Stimulated activated CD4-positive, alpha-beta T cell treated with anti-CD3 and anti-CD28 coated beads, Interleukin-1b, Interleukin-23, amount 100 ng/mL, for 48 hours (primary cell): ENCODE results near the gene USP17L21.
"Not testable (repeated sequence)": the region's sequence is repeated elsewhere in the genome, so short reads cannot be mapped to it uniquely, and the experiment has no call there.

Experiments used
- DNase-seq: peaks from one replicate; pipeline ENCODE4 v3.0.0-alpha.2; 2020

The USP17L21 gene, protein sequence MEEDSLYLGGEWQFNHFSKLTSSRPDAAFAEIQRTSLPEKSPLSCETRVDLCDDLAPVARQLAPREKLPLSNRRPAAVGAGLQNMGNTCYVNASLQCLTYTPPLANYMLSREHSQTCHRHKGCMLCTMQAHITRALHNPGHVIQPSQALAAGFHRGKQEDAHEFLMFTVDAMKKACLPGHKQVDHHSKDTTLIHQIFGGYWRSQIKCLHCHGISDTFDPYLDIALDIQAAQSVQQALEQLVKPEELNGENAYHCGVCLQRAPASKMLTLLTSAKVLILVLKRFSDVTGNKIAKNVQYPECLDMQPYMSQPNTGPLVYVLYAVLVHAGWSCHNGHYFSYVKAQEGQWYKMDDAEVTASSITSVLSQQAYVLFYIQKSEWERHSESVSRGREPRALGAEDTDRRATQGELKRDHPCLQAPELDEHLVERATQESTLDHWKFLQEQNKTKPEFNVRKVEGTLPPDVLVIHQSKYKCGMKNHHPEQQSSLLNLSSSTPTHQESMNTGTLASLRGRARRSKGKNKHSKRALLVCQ

DNA sequence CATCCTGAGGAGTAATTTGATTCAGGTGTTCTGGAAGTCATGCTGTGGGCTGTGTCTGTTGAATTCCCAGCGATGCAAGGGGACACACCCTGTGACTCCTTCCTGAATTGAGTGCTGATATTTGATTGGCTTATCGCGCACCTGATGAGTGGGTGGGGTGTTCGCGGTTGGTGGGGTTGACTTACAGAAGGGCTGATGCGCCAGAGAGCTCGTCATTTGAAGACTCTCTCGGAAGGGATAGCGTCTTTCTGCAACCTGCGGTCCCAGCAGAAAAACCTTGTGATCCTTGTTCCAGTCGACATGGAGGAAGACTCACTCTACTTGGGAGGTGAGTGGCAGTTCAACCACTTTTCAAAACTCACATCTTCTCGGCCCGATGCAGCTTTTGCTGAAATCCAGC is at the start of gene USP17L21:
TSS of gene USP17L21 (plus strand) at position 301 of the 400 bp plus-strand sequence. CDS start at position 301, 0 bp downstream.
- DNase-seq = not testable (repeated sequence)

DNA sequence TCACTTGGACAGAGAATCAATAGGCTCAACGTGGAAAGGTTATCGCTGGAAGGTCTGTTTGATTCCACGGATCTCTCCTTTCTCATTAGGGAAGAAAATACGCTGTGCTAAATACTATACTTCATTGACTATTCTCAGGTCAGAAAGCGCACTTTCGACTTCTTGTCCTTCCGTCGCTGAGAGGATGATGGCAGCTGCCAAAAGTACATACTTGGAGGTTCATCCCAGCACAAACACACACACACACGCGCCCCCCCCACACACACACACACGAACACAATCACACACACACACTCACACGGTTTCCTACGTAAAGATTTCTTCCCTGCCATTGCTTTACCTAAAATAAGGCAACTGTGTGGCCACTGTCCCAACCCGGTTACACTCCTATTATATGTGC is 48.0 kb upstream of the USP17L21 start:
- DNase-seq = not testable (repeated sequence)

DNA sequence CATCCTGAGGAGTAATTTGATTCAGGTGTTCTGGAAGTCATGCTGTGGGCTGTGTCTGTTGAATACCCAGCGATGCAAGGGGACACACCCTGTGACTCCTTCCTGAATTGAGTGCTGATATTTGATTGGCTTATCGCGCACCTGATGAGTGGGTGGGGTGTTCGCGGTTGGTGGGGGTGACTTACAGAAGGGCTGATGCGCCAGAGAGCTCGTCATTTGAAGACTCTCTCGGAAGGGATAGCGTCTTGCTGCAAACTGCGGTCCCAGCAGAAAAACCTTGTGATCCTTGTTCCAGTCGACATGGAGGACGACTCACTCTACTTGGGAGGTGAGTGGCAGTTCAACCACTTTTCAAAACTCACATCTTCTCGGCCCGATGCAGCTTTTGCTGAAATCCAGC is 47.6 kb upstream of the USP17L21 start, which contains the start of gene USP17L11:
TSS of gene USP17L11 (plus strand) at position 301 of the 400 bp plus-strand sequence. CDS start at position 301, 0 bp downstream.
- DNase-seq = not testable (repeated sequence)

DNA sequence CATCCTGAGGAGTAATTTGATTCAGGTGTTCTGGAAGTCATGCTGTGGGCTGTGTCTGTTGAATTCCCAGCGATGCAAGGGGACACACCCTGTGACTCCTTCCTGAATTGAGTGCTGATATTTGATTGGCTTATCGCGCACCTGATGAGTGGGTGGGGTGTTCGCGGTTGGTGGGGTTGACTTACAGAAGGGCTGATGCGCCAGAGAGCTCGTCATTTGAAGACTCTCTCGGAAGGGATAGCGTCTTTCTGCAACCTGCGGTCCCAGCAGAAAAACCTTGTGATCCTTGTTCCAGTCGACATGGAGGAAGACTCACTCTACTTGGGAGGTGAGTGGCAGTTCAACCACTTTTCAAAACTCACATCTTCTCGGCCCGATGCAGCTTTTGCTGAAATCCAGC is 42.8 kb upstream of the USP17L21 start, which contains the start of gene USP17L12:
TSS of gene USP17L12 (plus strand) at position 301 of the 400 bp plus-strand sequence. CDS start at position 301, 0 bp downstream.
- not testable (repeated sequence) for DNase-seq

DNA sequence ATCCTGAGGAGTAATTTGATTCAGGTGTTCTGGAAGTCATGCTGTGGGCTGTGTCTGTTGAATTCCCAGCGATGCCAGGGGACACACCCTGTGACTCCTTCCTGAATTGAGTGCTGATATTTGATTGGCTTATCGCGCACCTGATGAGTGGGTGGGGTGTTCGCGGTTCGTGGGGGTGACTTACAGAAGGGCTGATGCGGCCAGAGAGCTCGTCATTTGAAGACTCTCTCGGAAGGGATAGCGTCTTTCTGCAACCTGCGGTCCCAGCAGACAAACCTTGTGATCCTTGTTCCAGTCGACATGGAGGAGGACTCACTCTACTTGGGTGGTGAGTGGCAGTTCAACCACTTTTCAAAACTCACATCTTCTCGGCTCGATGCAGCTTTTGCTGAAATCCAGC is 38.1 kb upstream of the USP17L21 start, which contains the start of gene USP17L13:
TSS of gene USP17L13 (plus strand) at position 301 of the 400 bp plus-strand sequence. CDS start at position 301, 0 bp downstream.
- not testable (repeated sequence) for DNase-seq

DNA sequence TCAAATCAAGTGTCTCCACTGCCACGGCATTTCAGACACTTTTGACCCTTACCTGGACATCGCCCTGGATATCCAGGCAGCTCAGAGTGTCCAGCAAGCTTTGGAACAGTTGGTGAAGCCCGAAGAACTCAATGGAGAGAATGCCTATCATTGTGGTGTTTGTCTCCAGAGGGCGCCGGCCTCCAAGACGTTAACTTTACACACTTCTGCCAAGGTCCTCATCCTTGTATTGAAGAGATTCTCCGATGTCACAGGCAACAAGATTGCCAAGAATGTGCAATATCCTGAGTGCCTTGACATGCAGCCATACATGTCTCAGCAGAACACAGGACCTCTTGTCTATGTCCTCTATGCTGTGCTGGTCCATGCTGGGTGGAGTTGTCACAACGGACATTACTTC is 32.4 kb upstream of the USP17L21 start:
- DNase-seq = peak; percentile 1

DNA sequence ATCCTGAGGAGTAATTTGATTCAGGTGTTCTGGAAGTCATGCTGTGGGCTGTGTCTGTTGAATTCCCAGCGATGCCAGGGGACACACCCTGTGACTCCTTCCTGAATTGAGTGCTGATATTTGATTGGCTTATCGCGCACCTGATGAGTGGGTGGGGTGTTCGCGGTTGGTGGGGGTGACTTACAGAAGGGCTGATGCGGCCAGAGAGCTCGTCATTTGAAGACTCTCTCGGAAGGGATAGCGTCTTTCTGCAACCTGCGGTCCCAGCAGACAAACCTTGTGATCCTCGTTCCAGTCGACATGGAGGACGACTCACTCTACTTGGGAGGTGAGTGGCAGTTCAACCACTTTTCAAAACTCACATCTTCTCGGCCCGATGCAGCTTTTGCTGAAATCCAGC is 28.6 kb upstream of the USP17L21 start, which contains the start of gene USP17L15:
TSS of gene USP17L15 (plus strand) at position 301 of the 400 bp plus-strand sequence. CDS start at position 301, 0 bp downstream.
- DNase-seq = not testable (repeated sequence)

DNA sequence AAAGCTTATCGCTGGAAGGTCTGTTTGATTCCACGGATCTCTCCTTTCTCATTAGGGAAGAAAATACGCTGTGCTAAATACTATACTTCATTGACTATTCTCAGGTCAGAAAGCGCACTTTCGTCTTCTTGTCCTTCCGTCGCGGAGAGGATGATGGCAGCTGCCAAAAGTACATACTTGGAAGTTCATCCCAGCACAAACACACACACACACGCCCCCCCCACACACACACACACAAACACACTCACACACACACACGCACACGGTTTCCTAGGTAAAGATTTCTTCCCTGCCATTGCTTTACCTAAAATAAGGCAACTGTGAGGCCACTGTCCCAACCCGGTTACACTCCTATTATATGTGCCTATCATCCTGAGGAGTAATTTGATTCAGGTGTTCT is 24.2 kb upstream of the USP17L21 start:
- DNase-seq = not testable (repeated sequence)

DNA sequence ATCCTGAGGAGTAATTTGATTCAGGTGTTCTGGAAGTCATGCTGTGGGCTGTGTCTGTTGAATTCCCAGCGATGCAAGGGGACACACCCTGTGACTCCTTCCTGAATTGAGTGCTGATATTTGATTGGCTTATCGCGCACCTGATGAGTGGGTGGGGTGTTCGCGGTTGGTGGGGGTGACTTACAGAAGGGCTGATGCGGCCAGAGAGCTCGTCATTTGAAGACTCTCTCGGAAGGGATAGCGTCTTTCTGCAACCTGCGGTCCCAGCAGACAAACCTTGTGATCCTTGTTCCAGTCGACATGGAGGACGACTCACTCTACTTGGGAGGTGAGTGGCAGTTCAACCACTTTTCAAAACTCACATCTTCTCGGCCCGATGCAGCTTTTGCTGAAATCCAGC is 19.1 kb upstream of the USP17L21 start, which contains the start of gene USP17L17:
TSS of gene USP17L17 (plus strand) at position 301 of the 400 bp plus-strand sequence. CDS start at position 301, 0 bp downstream.
- DNase-seq = not testable (repeated sequence)

DNA sequence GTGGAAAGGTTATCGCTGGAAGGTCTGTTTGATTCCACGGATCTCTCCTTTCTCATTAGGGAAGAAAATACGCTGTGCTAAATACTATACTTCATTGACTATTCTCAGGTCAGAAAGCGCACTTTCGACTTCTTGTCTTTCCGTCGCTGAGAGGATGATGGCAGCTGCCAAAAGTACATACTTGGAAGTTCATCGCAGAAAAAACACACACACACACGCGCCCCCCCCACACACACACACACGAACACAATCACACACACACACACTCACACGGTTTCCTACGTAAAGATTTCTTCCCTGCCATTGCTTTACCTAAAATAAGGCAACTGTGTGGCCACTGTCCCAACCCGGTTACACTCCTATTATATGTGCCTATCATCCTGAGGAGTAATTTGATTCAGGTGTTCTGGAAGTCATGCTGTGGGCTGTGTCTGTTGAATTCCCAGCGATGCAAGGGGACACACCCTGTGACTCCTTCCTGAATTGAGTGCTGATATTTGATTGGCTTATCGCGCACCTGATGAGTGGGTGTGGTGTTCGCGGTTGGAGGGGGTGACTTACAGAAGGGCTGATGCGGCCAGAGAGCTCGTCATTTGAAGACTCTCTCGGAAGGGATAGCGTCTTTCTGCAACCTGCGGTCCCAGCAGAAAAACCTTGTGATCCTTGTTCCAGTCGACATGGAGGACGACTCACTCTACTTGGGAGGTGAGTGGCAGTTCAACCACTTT is 14.6 kb upstream of the USP17L21 start, which contains the start of gene USP17L18:
TSS of gene USP17L18 (plus strand) at position 678 of the 728 bp plus-strand sequence. CDS start at position 678, 0 bp downstream.
- peak; percentile 1 for DNase-seq

DNA sequence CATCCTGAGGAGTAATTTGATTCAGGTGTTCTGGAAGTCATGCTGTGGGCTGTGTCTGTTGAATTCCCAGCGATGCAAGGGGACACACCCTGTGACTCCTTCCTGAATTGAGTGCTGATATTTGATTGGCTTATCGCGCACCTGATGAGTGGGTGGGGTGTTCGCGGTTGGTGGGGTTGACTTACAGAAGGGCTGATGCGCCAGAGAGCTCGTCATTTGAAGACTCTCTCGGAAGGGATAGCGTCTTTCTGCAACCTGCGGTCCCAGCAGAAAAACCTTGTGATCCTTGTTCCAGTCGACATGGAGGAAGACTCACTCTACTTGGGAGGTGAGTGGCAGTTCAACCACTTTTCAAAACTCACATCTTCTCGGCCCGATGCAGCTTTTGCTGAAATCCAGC is 9.6 kb upstream of the USP17L21 start, which contains the start of gene USP17L19:
TSS of gene USP17L19 (plus strand) at position 301 of the 400 bp plus-strand sequence. CDS start at position 301, 0 bp downstream.
- DNase-seq = not testable (repeated sequence)

DNA sequence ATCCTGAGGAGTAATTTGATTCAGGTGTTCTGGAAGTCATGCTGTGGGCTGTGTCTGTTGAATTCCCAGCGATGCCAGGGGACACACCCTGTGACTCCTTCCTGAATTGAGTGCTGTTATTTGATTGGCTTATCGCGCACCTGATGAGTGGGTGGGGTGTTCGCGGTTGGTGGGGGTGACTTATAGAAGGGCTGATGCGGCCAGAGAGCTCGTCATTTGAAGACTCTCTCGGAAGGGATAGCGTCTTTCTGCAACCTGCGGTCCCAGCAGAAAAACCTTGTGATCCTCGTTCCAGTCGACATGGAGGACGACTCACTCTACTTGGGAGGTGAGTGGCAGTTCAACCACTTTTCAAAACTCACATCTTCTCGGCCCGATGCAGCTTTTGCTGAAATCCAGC is 4.8 kb upstream of the USP17L21 start, which contains the start of gene USP17L20:
TSS of gene USP17L20 (plus strand) at position 301 of the 400 bp plus-strand sequence. CDS start at position 301, 0 bp downstream.
- DNase-seq = not testable (repeated sequence)

DNA sequence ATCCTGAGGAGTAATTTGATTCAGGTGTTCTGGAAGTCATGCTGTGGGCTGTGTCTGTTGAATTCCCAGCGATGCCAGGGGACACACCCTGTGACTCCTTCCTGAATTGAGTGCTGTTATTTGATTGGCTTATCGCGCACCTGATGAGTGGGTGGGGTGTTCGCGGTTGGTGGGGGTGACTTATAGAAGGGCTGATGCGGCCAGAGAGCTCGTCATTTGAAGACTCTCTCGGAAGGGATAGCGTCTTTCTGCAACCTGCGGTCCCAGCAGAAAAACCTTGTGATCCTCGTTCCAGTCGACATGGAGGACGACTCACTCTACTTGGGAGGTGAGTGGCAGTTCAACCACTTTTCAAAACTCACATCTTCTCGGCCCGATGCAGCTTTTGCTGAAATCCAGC is 4.6 kb downstream of the USP17L21 start, which contains the start of gene USP17L22:
TSS of gene USP17L22 (plus strand) at position 301 of the 400 bp plus-strand sequence. CDS start at position 301, 0 bp downstream.
- not testable (repeated sequence) for DNase-seq

DNA sequence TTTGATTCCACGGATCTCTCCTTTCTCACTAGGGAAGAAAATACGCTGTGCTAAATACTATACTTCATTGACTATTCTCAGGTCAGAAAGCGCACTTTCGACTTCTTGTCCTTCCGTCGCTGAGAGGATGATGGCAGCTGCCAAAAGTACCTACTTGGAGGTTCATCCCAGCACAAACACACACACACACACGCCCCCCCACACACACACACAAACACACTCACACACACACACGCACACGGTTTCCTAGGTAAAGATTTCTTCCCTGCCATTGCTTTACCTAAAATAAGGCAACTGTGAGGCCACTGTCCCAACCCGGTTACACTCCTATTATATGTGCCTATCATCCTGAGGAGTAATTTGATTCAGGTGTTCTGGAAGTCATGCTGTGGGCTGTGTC is 9.0 kb downstream of the USP17L21 start:
- DNase-seq = peak; percentile 3
